NT2/D1 (cell line): ENCODE data around the gene IFITM5.

Experiments
- SUZ12 ChIP-seq: IDR thresholded peaks from 2 replicates; pipeline ENCODE4 v1.6.1; 2011; ENCODE audit not compliant: insufficient read length, insufficient read depth; ENCODE audit errors: extremely low read depth
- YY1 ChIP-seq: IDR thresholded peaks from 2 replicates; pipeline ENCODE4 v1.6.1; 2011; ENCODE audit not compliant: insufficient read length, insufficient read depth

- TF ChIP-seq SUZ12, result no peak
- TF ChIP-seq YY1, result no peak
Measured at GRCh38 chr11:261624-262023, 37.7 kb downstream of the IFITM5 start.
